H9 (cell line): ENCODE data around the gene SERPINA3. TPM values are rescaled to one million over a fixed set of nuclear protein-coding genes. Genes with fewer than 3 reads are reported as not detected.
A peak's percentile ranks its signal among the peaks of the same experiment; 100 is the strongest.

Experiments
- DNase-seq: peaks from one replicate; pipeline ENCODE4 v3.0.0-alpha.2; 2017
- H2AFZ ChIP-seq: one replicate; pipeline ENCODE4 v1.6.1; 2013; ENCODE audit warnings: mild to moderate bottlenecking, low read length, control low read depth, moderate library complexity
- H2AK5ac ChIP-seq: 2 replicates; pipeline ENCODE4 v1.6.1; 2013; ENCODE audit warnings: low read length, control low read depth, mixed read lengths; ENCODE audit not compliant: insufficient read length
- H2BK120ac ChIP-seq: one replicate; pipeline ENCODE4 v1.6.1; 2013; ENCODE audit warnings: low read depth, mild to moderate bottlenecking, low read length, control low read depth, inconsistent platforms; ENCODE audit not compliant: poor library complexity, severe bottlenecking
- H2BK12ac ChIP-seq: 2 replicates; pipeline ENCODE4 v1.6.1; 2013; ENCODE audit warnings: low read length, control low read depth, mixed read lengths, low read depth; ENCODE audit not compliant: insufficient read length
- H2BK15ac ChIP-seq: 2 replicates; pipeline ENCODE4 v1.6.1; 2013; ENCODE audit warnings: low read depth, low read length, control low read depth
- H2BK20ac ChIP-seq: one replicate; pipeline ENCODE4 v1.6.1; 2013; ENCODE audit warnings: low read depth, mild to moderate bottlenecking, low read length, control low read depth, inconsistent platforms; ENCODE audit not compliant: poor library complexity, severe bottlenecking
- H2BK5ac ChIP-seq: 2 replicates; pipeline ENCODE4 v1.6.1; 2013; ENCODE audit warnings: low read length, control low read depth, mixed read lengths; ENCODE audit not compliant: insufficient read length
- H3K14ac ChIP-seq: 2 replicates; pipeline ENCODE4 v1.6.1; 2013; ENCODE audit warnings: low read length, control low read depth; ENCODE audit not compliant: insufficient read depth
- H3K18ac ChIP-seq: 2 replicates; pipeline ENCODE4 v1.6.1; 2013; ENCODE audit warnings: low read depth, mild to moderate bottlenecking, mixed read lengths, low read length, control low read depth; ENCODE audit not compliant: insufficient read length
- H3K23ac ChIP-seq: 2 replicates; pipeline ENCODE4 v1.6.1; 2013; ENCODE audit warnings: low read length, control low read depth, mixed read lengths, low read depth; ENCODE audit not compliant: insufficient read length
- H3K23me2 ChIP-seq: 2 replicates; pipeline ENCODE4 v1.6.1; 2013; ENCODE audit warnings: low read depth, mild to moderate bottlenecking, mixed read lengths, low read length, control low read depth; ENCODE audit not compliant: insufficient read length, poor library complexity, severe bottlenecking
- H3K27ac ChIP-seq: 2 replicates; pipeline ENCODE4 v1.5.1; 2013; ENCODE audit warnings: low read length, control low read depth, mixed read lengths, low read depth; ENCODE audit not compliant: insufficient read length
- H3K27me3 ChIP-seq: 2 replicates; pipeline ENCODE4 v1.6.1; 2013; ENCODE audit warnings: low read length, control low read depth, inconsistent platforms; ENCODE audit not compliant: insufficient read depth
- H3K4ac ChIP-seq: 2 replicates; pipeline ENCODE4 v1.6.1; 2013; ENCODE audit warnings: low read depth, mild to moderate bottlenecking, control low read depth, inconsistent platforms, low read length, moderate library complexity
- H3K4me1 ChIP-seq: 2 replicates; pipeline ENCODE4 v1.6.1; 2013; ENCODE audit warnings: low read length, control low read depth, inconsistent platforms; ENCODE audit not compliant: insufficient read depth
- H3K4me2 ChIP-seq: 2 replicates; pipeline ENCODE4 v1.6.1; 2013; ENCODE audit warnings: low read length, control low read depth, mixed read lengths; ENCODE audit not compliant: insufficient read length, insufficient read depth
- H3K56ac ChIP-seq: 2 replicates; pipeline ENCODE4 v1.6.1; 2013; ENCODE audit warnings: low read depth, mild to moderate bottlenecking, mixed read lengths, low read length, control low read depth; ENCODE audit not compliant: insufficient read length
- H3K79me1 ChIP-seq: 2 replicates; pipeline ENCODE4 v1.6.1; 2013; ENCODE audit warnings: low read depth, mild to moderate bottlenecking, moderate library complexity, low read length, control low read depth, inconsistent platforms; ENCODE audit not compliant: insufficient read depth, poor library complexity, severe bottlenecking
- H3K79me2 ChIP-seq: 2 replicates; pipeline ENCODE4 v1.6.1; 2013; ENCODE audit warnings: low read length, control low read depth, inconsistent platforms; ENCODE audit not compliant: insufficient read depth
- H3K9ac ChIP-seq: 2 replicates; pipeline ENCODE4 v1.6.1; 2013; ENCODE audit warnings: low read length, control low read depth, mixed read lengths; ENCODE audit not compliant: insufficient read length; ENCODE audit errors: extremely low read depth
- H3K9me3 ChIP-seq: one replicate; pipeline ENCODE4 v1.6.1; 2013; ENCODE audit warnings: low read depth, low read length, inconsistent platforms; ENCODE audit not compliant: control insufficient read depth
- H3T11ph ChIP-seq: one replicate; pipeline ENCODE4 v1.6.1; 2013; ENCODE audit warnings: mild to moderate bottlenecking, low read length, control low read depth, inconsistent platforms
- H4K20me1 ChIP-seq: one replicate; pipeline ENCODE4 v1.6.1; 2013; ENCODE audit not compliant: control insufficient read depth, insufficient read length, insufficient read depth
- H4K5ac ChIP-seq: 2 replicates; pipeline ENCODE4 v1.6.1; 2013; ENCODE audit warnings: low read depth, mild to moderate bottlenecking, mixed read lengths, low read length, control low read depth; ENCODE audit not compliant: insufficient read length
- H4K8ac ChIP-seq: replicated peaks from 2 replicates; pipeline ENCODE4 v1.6.1; 2013; ENCODE audit warnings: low read length, control low read depth, mixed read lengths, low read depth; ENCODE audit not compliant: insufficient read length
- H4K91ac ChIP-seq: 2 replicates; pipeline ENCODE4 v1.6.1; 2013; ENCODE audit warnings: low read depth, mild to moderate bottlenecking, moderate library complexity, mixed read lengths, low read length, control low read depth; ENCODE audit not compliant: insufficient read length
- H3K27ac Mint-ChIP-seq, 3 experiments: 2 replicates in 2 of 3; 3 replicates in 1 of 3; pipeline ENCODE4 v1.8.0; 2020 to 2021; ENCODE audit warnings: mixed read lengths in 3 of 3, mild to moderate bottlenecking in 1 of 3, moderate library complexity in 1 of 3
- H3K27me3 Mint-ChIP-seq: 2 replicates; pipeline ENCODE4 v1.8.0; 2021; ENCODE audit warnings: low read depth, mild to moderate bottlenecking, moderate library complexity, mixed read lengths
- H3K36me3 Mint-ChIP-seq, 3 experiments: 2 replicates in 2 of 3; 3 replicates in 1 of 3; pipeline ENCODE4 v1.8.0; 2020 to 2021; ENCODE audit warnings: low read depth in 3 of 3, mixed read lengths in 3 of 3; ENCODE audit not compliant: insufficient read depth in 1 of 3
- H3K4me1 Mint-ChIP-seq, 2 experiments: 2 replicates each; pipeline ENCODE4 v1.8.0; 2020; ENCODE audit warnings: mixed read lengths in 2 of 2
- H3K4me3 Mint-ChIP-seq, 2 experiments: 2 replicates in 1 of 2; 3 replicates in 1 of 2; pipeline ENCODE4 v1.8.0; 2020 to 2021; ENCODE audit warnings: mild to moderate bottlenecking in 2 of 2, mixed read lengths in 2 of 2, moderate library complexity in 1 of 2
- H3K9me3 Mint-ChIP-seq, 2 experiments: 2 replicates in 1 of 2; 3 replicates in 1 of 2; pipeline ENCODE4 v1.8.0; 2020; ENCODE audit warnings: mild to moderate bottlenecking in 2 of 2, mixed read lengths in 2 of 2, moderate library complexity in 1 of 2
- WGBS: extraction: QIAGEN DNeasy Blood & Tissue Kit; methylation state at CpG from one replicate; pipeline ENCODE4 v1.1.7; 2013; ENCODE audit warnings: missing lambda C conversion rate, low lambda C conversion rate, mixed read lengths; ENCODE audit not compliant: insufficient read length; ENCODE audit errors: extremely low coverage; 5-methylcytosine and 5-hydroxymethylcytosine counted together
- total RNA-seq: library from RNA; stranded (reverse); gene quantifications from 2 replicates; pipeline ENCODE4 v1.2.1, GENCODE V29; 2021
- TF ChIP-seq, protein P1 (sequence below): fragments of 200-600 bp; sonication (generic); conservative IDR thresholded peaks from 3 replicates; pipeline ENCODE4 v1.8.0; 2021; ENCODE audit warnings: antibody characterized with exemption, mild to moderate bottlenecking

SERPINA3 gene
- total RNA-seq, 1 experiment from 2014 or later: not detected

DNA sequence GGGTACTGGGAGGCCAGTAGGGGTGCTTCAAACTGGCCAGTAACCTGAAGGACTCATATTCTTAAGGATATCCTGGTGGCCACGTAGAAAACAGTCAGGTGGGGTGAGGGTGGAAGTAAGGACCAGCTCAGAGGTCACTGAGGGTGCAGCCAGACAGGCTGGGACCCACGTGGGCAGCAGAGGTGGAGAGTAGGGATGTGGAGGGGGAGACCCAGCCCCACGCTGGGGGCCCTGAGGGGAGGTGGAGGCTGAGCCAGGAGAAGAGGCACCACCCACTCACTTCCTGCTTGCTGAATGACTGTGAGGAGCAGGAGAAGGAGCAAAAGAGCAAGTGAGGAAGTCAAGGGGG, 12.6 kb upstream of the SERPINA3 start:
- Histone ChIP-seq H3K4ac (no peak overlapping the region), H3K9me3 (no peaks in the 10 kb centered on the region), H4K8ac (no peak overlapping the region), H2AK5ac (no peak overlapping the region), H3T11ph (no peak overlapping the region), H4K20me1 (no peaks in the 10 kb centered on the region), H3K14ac (no peak overlapping the region), H2BK15ac (no peak overlapping the region), H4K5ac (no peak overlapping the region), H3K79me1 (no peaks in the 10 kb centered on the region), H3K27ac (no peak overlapping the region), H3K23me2 (no peaks in the 10 kb centered on the region), H2BK20ac (no peak overlapping the region), H4K91ac (no peak overlapping the region), H2AFZ (no peak overlapping the region), H3K18ac (no peak overlapping the region), H3K4me1 (0 out of 2 replicates have a peak, but pooled peaks cover 2% of the 10 kb centered on the region), H3K4me2 (no peak overlapping the region), H3K9ac (no peak overlapping the region), H3K56ac (no peak overlapping the region), H3K23ac (no peak overlapping the region), H3K79me2 (no peaks in the 10 kb centered on the region), H3K27me3 (no peaks in the 10 kb centered on the region), H2BK120ac (no peak overlapping the region), H2BK12ac (no peak overlapping the region), H2BK5ac (no peak overlapping the region)
- Mint-ChIP-seq H3K27ac (peak overlapping the region in 2 of 3 experiments; percentile 9 to 81; a peak in 1 of 7 replicates), H3K4me1 (peaks cover 20 to 24% of the 10 kb centered on the region in 2 experiments), H3K4me3 (no peak overlapping the region), H3K27me3 (peaks cover 20% of the 10 kb centered on the region), H3K36me3 (peaks cover 0 to 5% (median 0%) of the 10 kb centered on the region in 3 experiments; a peak in 3 of 7 replicates), H3K9me3 (no peaks in the 10 kb centered on the region)
- no peak for DNase-seq
- TF ChIP-seq, protein P1, sequence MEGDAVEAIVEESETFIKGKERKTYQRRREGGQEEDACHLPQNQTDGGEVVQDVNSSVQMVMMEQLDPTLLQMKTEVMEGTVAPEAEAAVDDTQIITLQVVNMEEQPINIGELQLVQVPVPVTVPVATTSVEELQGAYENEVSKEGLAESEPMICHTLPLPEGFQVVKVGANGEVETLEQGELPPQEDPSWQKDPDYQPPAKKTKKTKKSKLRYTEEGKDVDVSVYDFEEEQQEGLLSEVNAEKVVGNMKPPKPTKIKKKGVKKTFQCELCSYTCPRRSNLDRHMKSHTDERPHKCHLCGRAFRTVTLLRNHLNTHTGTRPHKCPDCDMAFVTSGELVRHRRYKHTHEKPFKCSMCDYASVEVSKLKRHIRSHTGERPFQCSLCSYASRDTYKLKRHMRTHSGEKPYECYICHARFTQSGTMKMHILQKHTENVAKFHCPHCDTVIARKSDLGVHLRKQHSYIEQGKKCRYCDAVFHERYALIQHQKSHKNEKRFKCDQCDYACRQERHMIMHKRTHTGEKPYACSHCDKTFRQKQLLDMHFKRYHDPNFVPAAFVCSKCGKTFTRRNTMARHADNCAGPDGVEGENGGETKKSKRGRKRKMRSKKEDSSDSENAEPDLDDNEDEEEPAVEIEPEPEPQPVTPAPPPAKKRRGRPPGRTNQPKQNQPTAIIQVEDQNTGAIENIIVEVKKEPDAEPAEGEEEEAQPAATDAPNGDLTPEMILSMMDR: no peak; the same call in 2 of the 3 replicates
- WGBS: no CpG with 5 or more reads among the region's 3 CpGs
